Measurements from ENCODE around the gene SPATA45.

Gene SPATA45

GRCh38 chr1:212782422-212783154 lies 64.9 kb downstream of the SPATA45 start:
- no peak overlapping the region for H3K9ac ChIP-seq (ENCODE audit: low read depth, low read length, poor library complexity, severe bottlenecking)
- H3K9me3 ChIP-seq (ENCODE audit: insufficient read depth, low read depth, low read length): no peaks in the 10 kb centered on the region
- H3K36me3 ChIP-seq (ENCODE audit: insufficient read depth, low read length): peaks cover 45% of the 10 kb centered on the region
- H3K9me2 ChIP-seq (replicated peaks; ENCODE audit: low read depth, low read length): no peaks in the 10 kb centered on the region
- H3K4me1 ChIP-seq (ENCODE audit: insufficient read depth, low read length, poor library complexity, severe bottlenecking): peaks cover 5% of the 10 kb centered on the region
- H2AFZ ChIP-seq (ENCODE audit: low read length): no peak overlapping the region
- H3K4me2 ChIP-seq (ENCODE audit: low read depth, low read length, poor library complexity, severe bottlenecking): no peak overlapping the region
- no peaks in the 10 kb centered on the region; the same call in 1 of the 2 replicates for H3F3A ChIP-seq (ENCODE audit: low read depth)
- no peaks in the 10 kb centered on the region for H3K27me3 ChIP-seq (ENCODE audit: insufficient read depth, low read length, poor library complexity, severe bottlenecking)
- no peak overlapping the region for H3K4me3 ChIP-seq (ENCODE audit: low read length, poor library complexity, severe bottlenecking)
- H4K20me1 ChIP-seq (ENCODE audit: insufficient read depth, low read length, poor library complexity, severe bottlenecking): peaks cover 5% of the 10 kb centered on the region
- TF ChIP-seq EZH2phosphoT487 (IDR thresholded peaks at IDR 0.05; ENCODE audit: borderline replicate concordance): no peak
- TF ChIP-seq, protein P1, sequence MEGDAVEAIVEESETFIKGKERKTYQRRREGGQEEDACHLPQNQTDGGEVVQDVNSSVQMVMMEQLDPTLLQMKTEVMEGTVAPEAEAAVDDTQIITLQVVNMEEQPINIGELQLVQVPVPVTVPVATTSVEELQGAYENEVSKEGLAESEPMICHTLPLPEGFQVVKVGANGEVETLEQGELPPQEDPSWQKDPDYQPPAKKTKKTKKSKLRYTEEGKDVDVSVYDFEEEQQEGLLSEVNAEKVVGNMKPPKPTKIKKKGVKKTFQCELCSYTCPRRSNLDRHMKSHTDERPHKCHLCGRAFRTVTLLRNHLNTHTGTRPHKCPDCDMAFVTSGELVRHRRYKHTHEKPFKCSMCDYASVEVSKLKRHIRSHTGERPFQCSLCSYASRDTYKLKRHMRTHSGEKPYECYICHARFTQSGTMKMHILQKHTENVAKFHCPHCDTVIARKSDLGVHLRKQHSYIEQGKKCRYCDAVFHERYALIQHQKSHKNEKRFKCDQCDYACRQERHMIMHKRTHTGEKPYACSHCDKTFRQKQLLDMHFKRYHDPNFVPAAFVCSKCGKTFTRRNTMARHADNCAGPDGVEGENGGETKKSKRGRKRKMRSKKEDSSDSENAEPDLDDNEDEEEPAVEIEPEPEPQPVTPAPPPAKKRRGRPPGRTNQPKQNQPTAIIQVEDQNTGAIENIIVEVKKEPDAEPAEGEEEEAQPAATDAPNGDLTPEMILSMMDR (conservative IDR thresholded peaks at IDR 0.05; ENCODE audit: low read length): peak; percentile 75
- peaks cover 10% of the 10 kb centered on the region for H3K79me2 ChIP-seq (ENCODE audit: insufficient read depth, low read length)

- Histone ChIP-seq H3K9me3 (ENCODE audit: insufficient read depth, low read depth, low read length) (no peaks in the 10 kb centered on the region), H2AFZ (ENCODE audit: low read length) (no peak overlapping the region), H3K9ac (ENCODE audit: low read depth, low read length, poor library complexity, severe bottlenecking) (no peak overlapping the region), H4K20me1 (ENCODE audit: insufficient read depth, low read length, poor library complexity, severe bottlenecking) (peaks cover 2% of the 10 kb centered on the region), H3K4me3 (ENCODE audit: low read length, poor library complexity, severe bottlenecking) (no peak overlapping the region), H3K79me2 (ENCODE audit: insufficient read depth, low read length) (no peaks in the 10 kb centered on the region; the same call in 1 of the 2 replicates), H3K9me2 (replicated peaks; ENCODE audit: low read depth, low read length) (no peaks in the 10 kb centered on the region), H3K4me1 (ENCODE audit: insufficient read depth, low read length, poor library complexity, severe bottlenecking) (no peaks in the 10 kb centered on the region), H3K4me2 (ENCODE audit: low read depth, low read length, poor library complexity, severe bottlenecking) (no peak overlapping the region), H3F3A (ENCODE audit: low read depth) (no peaks in the 10 kb centered on the region; the same call in 1 of the 2 replicates), H3K27me3 (ENCODE audit: insufficient read depth, low read length, poor library complexity, severe bottlenecking) (no peaks in the 10 kb centered on the region), H3K36me3 (ENCODE audit: insufficient read depth, low read length) (peaks cover 43% of the 10 kb centered on the region)
- no peak for TF ChIP-seq EZH2phosphoT487 (IDR thresholded peaks at IDR 0.05; ENCODE audit: borderline replicate concordance)
- TF ChIP-seq, protein P1 (conservative IDR thresholded peaks at IDR 0.05; ENCODE audit: low read length): no peak
Measured at GRCh38 chr1:212781225-212781624, 66.2 kb downstream of the SPATA45 start.

- H3K4me3 ChIP-seq (ENCODE audit: low read length, poor library complexity, severe bottlenecking): no peak overlapping the region
- H3K27me3 ChIP-seq (ENCODE audit: insufficient read depth, low read length, poor library complexity, severe bottlenecking): no peaks in the 10 kb centered on the region
- peaks cover 39% of the 10 kb centered on the region for H3K36me3 ChIP-seq (ENCODE audit: insufficient read depth, low read length)
- TF ChIP-seq, protein P1 (conservative IDR thresholded peaks at IDR 0.05; ENCODE audit: low read length): no peak
- no peak for TF ChIP-seq EZH2phosphoT487 (IDR thresholded peaks at IDR 0.05; ENCODE audit: borderline replicate concordance)
- no peak overlapping the region for H2AFZ ChIP-seq (ENCODE audit: low read length)
- no peak overlapping the region for H3K9ac ChIP-seq (ENCODE audit: low read depth, low read length, poor library complexity, severe bottlenecking)
- no peak overlapping the region for H3K4me2 ChIP-seq (ENCODE audit: low read depth, low read length, poor library complexity, severe bottlenecking)
- no peaks in the 10 kb centered on the region for H3K9me3 ChIP-seq (ENCODE audit: insufficient read depth, low read depth, low read length)
- H4K20me1 ChIP-seq (ENCODE audit: insufficient read depth, low read length, poor library complexity, severe bottlenecking): peaks cover 2% of the 10 kb centered on the region
- H3K79me2 ChIP-seq (ENCODE audit: insufficient read depth, low read length): no peaks in the 10 kb centered on the region; the same call in 1 of the 2 replicates
- no peaks in the 10 kb centered on the region for H3K4me1 ChIP-seq (ENCODE audit: insufficient read depth, low read length, poor library complexity, severe bottlenecking)
- H3K9me2 ChIP-seq (replicated peaks; ENCODE audit: low read depth, low read length): no peaks in the 10 kb centered on the region
- no peaks in the 10 kb centered on the region; the same call in 1 of the 2 replicates for H3F3A ChIP-seq (ENCODE audit: low read depth)
Measured at GRCh38 chr1:212780759-212781158, 66.7 kb downstream of the SPATA45 start.

Measured in Loucy (cell line).